ENCODE data around the gene ATP6V0B. TPM values are rescaled to one million over a fixed set of nuclear protein-coding genes. Genes with fewer than 3 reads are reported as not detected.

ATP6V0B gene
- total and polyA plus RNA-seq, 2 of the 13 experiments (the other 11 are each of a cell fraction or from before 2014, with no cell fraction given) = 157 to 161 TPM

GRCh38 chr1:43953361-43953760 is 21.4 kb upstream of the ATP6V0B start:
- no peak overlapping the region for H3K4me3 ChIP-seq (replicated peaks in 1 of 3; ENCODE audit: insufficient read depth in 1 of 3, low read depth in 2 of 3, low read length in 3 of 3)
- ChIA-PET CTCF (ENCODE audit: low intra/inter-chr PET ratio, low total read pairs) (no interaction called here), POLR2A (no interaction called here)
- intact Hi-C loops (cut with micrococcal nuclease; ENCODE audit: unreplicated experiment) (no loop called here), in situ Hi-C loops (cut with HindIII; ENCODE audit: extremely low pct_ligation_motif_present, low pct_unique_long_range_greater_than_20kb) (no loop called here)
- H3K36me3 ChIP-seq (replicated peaks in 1 of 2; ENCODE audit: control insufficient read depth in 1 of 2, insufficient read depth in 2 of 2, low read length in 2 of 2) = peaks cover 0 to 15% of the 10 kb centered on the region in 2 experiments; a peak in 3 of 5 replicates
- TF ChIP-seq IRF2 (CRISPR knock-in tag; IDR thresholded peaks at IDR 0.05) (no peak), ZNF816 (CRISPR knock-in tag; IDR thresholded peaks at IDR 0.05; ENCODE audit: borderline replicate concordance) (no peak), KLF6 (CRISPR knock-in tag; IDR thresholded peaks at IDR 0.05) (no peak), ZNF570 (CRISPR knock-in tag; IDR thresholded peaks at IDR 0.05; ENCODE audit: borderline replicate concordance) (no peak), ZNF530 (CRISPR knock-in tag; IDR thresholded peaks at IDR 0.05; ENCODE audit: low read depth) (no peak), ZNF513 (CRISPR knock-in tag; conservative IDR thresholded peaks at IDR 0.05) (no peak), DZIP1 (CRISPR knock-in tag; IDR thresholded peaks at IDR 0.05) (no peak), ATF1 (CRISPR knock-in tag; IDR thresholded peaks at IDR 0.05) (no peak), LBX2 (CRISPR knock-in tag; IDR thresholded peaks at IDR 0.05; ENCODE audit: borderline replicate concordance) (no peak), ZNF646 (CRISPR knock-in tag; IDR thresholded peaks at IDR 0.05) (no peak)
- no peaks in the 10 kb centered on the region for H4K20me1 ChIP-seq (ENCODE audit: insufficient read depth, low read length)
- no peak for FAIRE-seq
- peaks cover 6% of the 10 kb centered on the region for H3K4me1 ChIP-seq (ENCODE audit: insufficient read depth, low read length)
- no peak overlapping the region for H2AFZ ChIP-seq (ENCODE audit: low read length)
- H3K4me2 ChIP-seq (ENCODE audit: low read depth, low read length) = no peak overlapping the region
- 98% methylated on average over 3 of the region's 3 CpGs for WGBS (ENCODE audit: low lambda C conversion rate)
- no peak overlapping the region for H3K9ac ChIP-seq (ENCODE audit: insufficient read depth, low read depth, low read length)
- ATAC-seq = no peak
- no peaks in the 10 kb centered on the region for H3K27me3 ChIP-seq (ENCODE audit: control insufficient read depth in 1 of 2, insufficient read depth in 2 of 2, low read length in 2 of 2)
- H3K27ac ChIP-seq (ENCODE audit: extremely low read length, insufficient read depth, low read length) = no peak overlapping the region
- no peak for DNase-seq (ENCODE audit: low spot score)
- H3K79me2 ChIP-seq (ENCODE audit: insufficient read depth, low read length) = no peaks in the 10 kb centered on the region
- no TSS peak for BruUV-seq (replicated peaks)
- H3K9me3 ChIP-seq (ENCODE audit: low read length) = no peaks in the 10 kb centered on the region

Measured in HepG2 (cell line).